ENCODE data around the gene CCDC74A. TPM values are rescaled to one million over a fixed set of nuclear protein-coding genes. Genes with fewer than 3 reads are reported as not detected.
"Not testable (repeated sequence)": the region's sequence is repeated elsewhere in the genome, so short reads cannot be mapped to it uniquely, and the experiment has no call there.

CCDC74A gene
- 11.5 TPM for total RNA-seq

DNA sequence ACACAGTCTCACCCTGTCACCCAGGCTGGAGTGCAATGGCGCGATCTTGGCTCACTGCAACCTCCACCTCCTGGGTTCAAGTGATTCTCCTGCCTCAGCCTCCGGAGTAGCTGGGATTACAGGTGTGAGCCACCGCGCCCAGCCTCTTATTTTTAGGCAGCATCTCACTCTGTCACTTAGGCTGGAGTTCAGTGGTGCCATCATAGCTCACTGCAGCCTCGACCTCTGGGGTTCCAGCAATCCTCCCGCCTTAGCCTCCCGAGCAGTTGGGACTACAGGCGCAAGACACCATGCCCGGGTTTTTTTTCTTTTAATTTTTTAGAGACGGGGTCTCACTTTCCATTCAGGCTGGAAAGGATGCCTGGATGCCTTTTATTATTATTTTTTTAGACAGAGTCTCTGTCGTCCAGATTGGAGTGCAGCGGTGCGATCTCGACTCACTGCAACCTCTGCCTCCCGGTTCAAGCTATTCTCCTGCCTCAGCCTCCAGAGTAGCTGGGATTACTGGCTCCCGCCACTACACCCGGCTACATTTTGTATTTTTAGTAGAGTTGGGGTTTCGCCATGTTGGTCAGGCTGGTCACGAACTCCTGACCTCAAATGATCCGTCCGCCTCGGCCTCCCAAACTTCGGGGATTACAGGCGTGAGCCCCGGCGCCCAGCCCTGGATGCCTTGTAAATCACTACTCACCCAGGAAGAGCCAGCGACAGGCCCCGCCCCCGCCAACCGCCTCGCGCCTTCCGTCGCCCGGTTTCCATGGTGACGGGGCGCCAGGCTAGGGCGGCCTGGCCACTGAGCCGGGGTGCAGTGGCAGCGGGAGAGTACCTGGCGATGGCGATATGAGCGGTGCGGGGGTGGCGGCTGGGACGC, at the start of gene CCDC74A:
Gene CCDC74A (plus strand): TSS at position 758 of the 871 bp plus-strand sequence. CDS start 83 bp downstream, at position 841.
- peak; percentile 77 for DNase-seq (ENCODE audit: low spot score)

GRCh38 chr2:131478074-131478849, 49.4 kb upstream of the CCDC74A start:
- DNase-seq (ENCODE audit: low spot score): not testable (repeated sequence)

- DNase-seq (ENCODE audit: low spot score): not testable (repeated sequence)
These were observed 48.7 kb upstream of the CCDC74A start for GRCh38 chr2:131478850-131479461.

DNA sequence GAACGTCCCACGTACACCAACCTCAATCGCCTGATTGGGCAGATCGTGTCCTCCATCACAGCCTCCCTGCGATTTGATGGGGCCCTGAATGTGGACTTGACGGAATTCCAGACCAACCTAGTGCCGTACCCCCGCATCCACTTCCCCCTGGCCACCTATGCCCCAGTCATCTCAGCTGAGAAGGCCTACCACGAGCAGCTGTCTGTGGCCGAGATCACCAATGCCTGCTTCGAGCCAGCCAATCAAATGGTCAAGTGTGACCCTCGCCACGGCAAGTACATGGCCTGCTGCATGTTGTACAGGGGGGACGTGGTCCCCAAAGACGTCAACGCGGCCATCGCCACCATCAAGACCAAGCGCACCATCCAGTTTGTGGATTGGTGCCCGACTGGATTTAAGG, 47.3 kb upstream of the CCDC74A start:
- DNase-seq (ENCODE audit: low spot score): not testable (repeated sequence)

GRCh38 chr2:131482506-131483155, 45.1 kb upstream of the CCDC74A start:
- DNase-seq (ENCODE audit: low spot score): not testable (repeated sequence)

DNA sequence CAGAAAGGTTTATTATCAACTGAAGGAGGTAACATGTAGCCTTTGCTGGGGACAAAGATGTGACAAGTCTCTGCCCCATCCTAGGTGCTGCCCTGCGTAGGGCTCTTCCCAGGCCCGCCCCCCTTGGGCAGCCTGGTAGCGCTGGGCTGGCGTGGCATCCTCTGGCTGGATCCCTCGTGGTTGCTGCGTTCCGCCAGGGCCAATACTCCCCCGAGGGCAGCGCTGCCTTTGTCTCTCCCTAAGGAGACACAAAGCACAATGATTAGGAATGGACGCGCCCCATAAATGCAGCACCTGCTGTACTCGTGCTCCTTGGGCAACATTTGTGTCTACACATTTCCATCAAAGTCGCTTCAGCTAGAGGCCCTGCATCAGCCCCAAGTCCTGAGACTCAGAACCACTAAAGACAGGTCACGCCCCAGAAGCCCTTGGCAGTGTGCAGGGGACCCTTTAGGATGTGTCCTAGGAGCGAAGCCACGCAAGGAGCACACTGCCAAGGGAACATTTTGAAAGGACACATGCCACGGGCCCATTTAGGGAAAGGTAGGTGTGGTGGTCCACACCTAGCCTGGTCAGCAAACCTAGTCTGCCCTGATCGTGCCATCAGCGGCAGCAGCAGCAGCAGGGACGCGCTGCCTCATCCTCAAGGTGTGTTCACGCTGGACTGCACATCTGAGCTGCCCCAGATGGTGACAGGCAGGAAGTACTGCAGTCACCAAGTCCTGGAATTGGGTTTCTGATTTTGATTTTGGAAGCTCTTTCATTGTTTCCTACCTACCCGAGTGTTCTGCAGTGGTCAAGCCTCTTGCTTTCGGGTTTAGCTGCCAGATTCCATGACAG, 43.5 kb upstream of the CCDC74A start:
- not testable (repeated sequence) for DNase-seq (ENCODE audit: low spot score)

- not testable (repeated sequence) for DNase-seq (ENCODE audit: low spot score)
These were observed 42.7 kb upstream of the CCDC74A start for GRCh38 chr2:131484906-131485460.

- not testable (repeated sequence) for DNase-seq (ENCODE audit: low spot score)
These were observed 41.3 kb upstream of the CCDC74A start for GRCh38 chr2:131486201-131486902.

- no peak for DNase-seq (ENCODE audit: low spot score)
These were observed 39.1 kb upstream of the CCDC74A start for GRCh38 chr2:131488306-131489205.

GRCh38 chr2:131490616-131491468, 36.8 kb upstream of the CCDC74A start:
- DNase-seq (ENCODE audit: low spot score): not testable (repeated sequence)

GRCh38 chr2:131491469-131491836, 36.2 kb upstream of the CCDC74A start:
- not testable (repeated sequence) for DNase-seq (ENCODE audit: low spot score)

GRCh38 chr2:131492015-131492417, 35.7 kb upstream of the CCDC74A start, which contains the start of gene MZT2A:
Gene MZT2A, minus strand, starts transcription at chr2:131492397. Its CDS starts 21 bp downstream, at chr2:131492376.
- DNase-seq (ENCODE audit: low spot score): not testable (repeated sequence)

GRCh38 chr2:131492418-131493198, 35.1 kb upstream of the CCDC74A start:
- peak; percentile 93 for DNase-seq (ENCODE audit: low spot score)

DNA sequence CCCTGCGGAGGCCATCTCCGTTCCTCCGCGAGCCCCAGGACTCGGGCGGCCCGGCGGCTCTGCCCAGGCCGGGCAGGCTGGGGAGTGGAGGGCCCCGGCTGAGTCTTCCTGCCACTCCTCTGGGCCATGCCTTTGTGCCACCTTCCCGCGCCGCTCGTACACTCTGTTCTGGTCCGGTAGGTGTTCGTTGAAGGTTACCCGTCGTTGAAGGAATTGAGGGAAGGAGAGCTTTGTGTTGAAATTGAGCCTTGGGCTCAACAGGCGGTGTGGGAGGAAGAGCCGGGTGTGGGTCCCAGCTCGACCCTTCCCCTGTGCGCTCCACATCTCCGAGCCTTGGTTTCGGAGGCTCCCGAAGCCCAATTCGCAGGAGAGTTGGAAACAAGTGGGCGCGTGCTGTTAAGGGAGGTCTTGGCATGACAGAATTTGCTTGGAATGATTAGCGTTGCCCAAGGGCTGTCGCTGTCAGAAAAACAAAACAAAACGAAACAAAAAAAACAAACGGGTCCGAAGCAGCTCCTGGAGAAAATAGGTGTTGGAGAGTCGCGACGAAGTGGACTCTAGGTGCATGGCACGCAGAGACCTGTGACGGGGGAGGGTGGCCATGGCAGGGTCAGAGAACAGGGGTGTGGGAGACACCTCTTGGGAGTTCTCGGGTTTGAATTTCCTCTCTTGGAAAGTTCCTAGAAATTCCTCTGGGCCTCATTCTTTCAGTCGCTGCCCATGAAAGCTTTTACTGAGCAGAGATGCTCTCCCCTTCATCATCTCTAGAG, 34.3 kb upstream of the CCDC74A start:
- no peak for DNase-seq (ENCODE audit: low spot score)

GRCh38 chr2:131495506-131495905, 32.2 kb upstream of the CCDC74A start:
- DNase-seq (ENCODE audit: low spot score): not testable (repeated sequence)
